HCT116 (cell line): ENCODE data around the gene GIT2.

ENCODE experiments used
- CEBPB ChIP-seq: IDR thresholded peaks from 2 replicates; pipeline ENCODE4 v1.6.1; 2012; ENCODE audit warnings: low read depth
- EZH2 ChIP-seq: fragments of 200-600 bp; sonication (generic); IDR thresholded peaks from 2 replicates; pipeline ENCODE4 v1.6.1; 2017; ENCODE audit warnings: antibody characterized with exemption, mixed run types
- EZH2phosphoT487 ChIP-seq: fragments of 200-600 bp; IDR thresholded peaks from 2 replicates; pipeline ENCODE4 v1.6.1; 2018; ENCODE audit warnings: antibody characterized with exemption, borderline replicate concordance
- FOSL1 ChIP-seq: IDR thresholded peaks from 2 replicates; pipeline ENCODE4 v1.6.1; 2012; ENCODE audit warnings: low read depth
- POLR2AphosphoS5 ChIP-seq: IDR thresholded peaks from 2 replicates; pipeline ENCODE4 v1.6.1; 2011; ENCODE audit warnings: mild to moderate bottlenecking, low read depth, low read length, moderate library complexity
- RAD21 ChIP-seq: IDR thresholded peaks from 2 replicates; pipeline ENCODE4 v1.6.1; 2012; ENCODE audit warnings: low read depth, mild to moderate bottlenecking
- SP1 ChIP-seq: IDR thresholded peaks from 2 replicates; pipeline ENCODE4 v1.6.1; 2012; ENCODE audit warnings: low read depth
- SRF ChIP-seq: IDR thresholded peaks from 2 replicates; pipeline ENCODE4 v1.6.1; 2012; ENCODE audit warnings: low read depth
- YY1 ChIP-seq: IDR thresholded peaks from 2 replicates; pipeline ENCODE4 v1.6.1; 2011; ENCODE audit warnings: low read length, low read depth, moderate library complexity, mild to moderate bottlenecking; ENCODE audit not compliant: insufficient replicate concordance; ENCODE audit errors: extremely low read depth
- TF ChIP-seq, protein P1 (sequence below), 3 experiments: fragments of 200-600 bp in 1 of 3; sonication (generic) in 1 of 3; IDR thresholded peaks in 2 of 3; conservative IDR thresholded peaks in 1 of 3; 2 replicates each; pipeline ENCODE4 v1.5.1; 2012 to 2017; ENCODE audit warnings: low read depth in 2 of 3, low read length in 2 of 3, antibody characterized with exemption in 1 of 3, borderline replicate concordance in 1 of 3, control low read depth in 1 of 3, mild to moderate bottlenecking in 1 of 3, mixed read lengths in 1 of 3, mixed run types in 1 of 3, moderate library complexity in 1 of 3; ENCODE audit not compliant: insufficient read depth in 1 of 3
- TF ChIP-seq, protein P2 (sequence below): IDR thresholded peaks from 2 replicates; pipeline ENCODE4 v1.6.1; 2012
- TF ChIP-seq, protein P3 (sequence below): IDR thresholded peaks from 2 replicates; pipeline ENCODE4 v1.6.1; 2012; ENCODE audit warnings: low read depth

DNA sequence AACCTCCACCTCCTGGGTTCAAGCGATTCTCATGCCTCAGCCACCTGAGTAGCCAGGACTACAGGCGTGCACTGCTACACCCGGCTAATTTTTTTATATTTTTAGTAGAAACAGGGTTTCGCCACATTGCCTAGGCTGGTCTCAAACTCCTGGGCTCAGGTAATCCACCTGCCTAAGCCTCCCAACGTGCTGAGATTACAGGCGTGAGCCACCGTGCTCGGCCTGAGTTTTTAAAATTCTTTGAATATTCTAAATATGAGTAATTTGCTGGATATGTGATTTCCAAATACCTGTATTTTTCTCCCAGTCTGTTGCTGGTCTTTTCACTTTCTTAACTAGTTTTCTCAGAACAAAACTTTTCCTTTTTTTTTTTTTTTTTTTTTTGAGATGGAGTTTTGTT, 27.4 kb downstream of the GIT2 start:
- TF ChIP-seq SP1, result no peak
- no peak for TF ChIP-seq SRF
- TF ChIP-seq CEBPB, result no peak
- TF ChIP-seq, protein P1, sequence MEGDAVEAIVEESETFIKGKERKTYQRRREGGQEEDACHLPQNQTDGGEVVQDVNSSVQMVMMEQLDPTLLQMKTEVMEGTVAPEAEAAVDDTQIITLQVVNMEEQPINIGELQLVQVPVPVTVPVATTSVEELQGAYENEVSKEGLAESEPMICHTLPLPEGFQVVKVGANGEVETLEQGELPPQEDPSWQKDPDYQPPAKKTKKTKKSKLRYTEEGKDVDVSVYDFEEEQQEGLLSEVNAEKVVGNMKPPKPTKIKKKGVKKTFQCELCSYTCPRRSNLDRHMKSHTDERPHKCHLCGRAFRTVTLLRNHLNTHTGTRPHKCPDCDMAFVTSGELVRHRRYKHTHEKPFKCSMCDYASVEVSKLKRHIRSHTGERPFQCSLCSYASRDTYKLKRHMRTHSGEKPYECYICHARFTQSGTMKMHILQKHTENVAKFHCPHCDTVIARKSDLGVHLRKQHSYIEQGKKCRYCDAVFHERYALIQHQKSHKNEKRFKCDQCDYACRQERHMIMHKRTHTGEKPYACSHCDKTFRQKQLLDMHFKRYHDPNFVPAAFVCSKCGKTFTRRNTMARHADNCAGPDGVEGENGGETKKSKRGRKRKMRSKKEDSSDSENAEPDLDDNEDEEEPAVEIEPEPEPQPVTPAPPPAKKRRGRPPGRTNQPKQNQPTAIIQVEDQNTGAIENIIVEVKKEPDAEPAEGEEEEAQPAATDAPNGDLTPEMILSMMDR (IDR thresholded peaks at IDR 0.05 in 2 of 3, conservative IDR thresholded peaks at IDR 0.05 in 1 of 3; ENCODE audit: borderline replicate concordance in 1 of 3, insufficient read depth in 1 of 3, low read depth in 2 of 3, low read length in 2 of 3), result no peak
- TF ChIP-seq RAD21, result no peak
- TF ChIP-seq EZH2, result no peak
- TF ChIP-seq EZH2phosphoT487, result no peak
- TF ChIP-seq FOSL1, result no peak
- TF ChIP-seq, protein P2, sequence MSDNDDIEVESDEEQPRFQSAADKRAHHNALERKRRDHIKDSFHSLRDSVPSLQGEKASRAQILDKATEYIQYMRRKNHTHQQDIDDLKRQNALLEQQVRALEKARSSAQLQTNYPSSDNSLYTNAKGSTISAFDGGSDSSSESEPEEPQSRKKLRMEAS, result no peak
- no peak for TF ChIP-seq POLR2AphosphoS5
- no peak for TF ChIP-seq YY1
- TF ChIP-seq, protein P3, sequence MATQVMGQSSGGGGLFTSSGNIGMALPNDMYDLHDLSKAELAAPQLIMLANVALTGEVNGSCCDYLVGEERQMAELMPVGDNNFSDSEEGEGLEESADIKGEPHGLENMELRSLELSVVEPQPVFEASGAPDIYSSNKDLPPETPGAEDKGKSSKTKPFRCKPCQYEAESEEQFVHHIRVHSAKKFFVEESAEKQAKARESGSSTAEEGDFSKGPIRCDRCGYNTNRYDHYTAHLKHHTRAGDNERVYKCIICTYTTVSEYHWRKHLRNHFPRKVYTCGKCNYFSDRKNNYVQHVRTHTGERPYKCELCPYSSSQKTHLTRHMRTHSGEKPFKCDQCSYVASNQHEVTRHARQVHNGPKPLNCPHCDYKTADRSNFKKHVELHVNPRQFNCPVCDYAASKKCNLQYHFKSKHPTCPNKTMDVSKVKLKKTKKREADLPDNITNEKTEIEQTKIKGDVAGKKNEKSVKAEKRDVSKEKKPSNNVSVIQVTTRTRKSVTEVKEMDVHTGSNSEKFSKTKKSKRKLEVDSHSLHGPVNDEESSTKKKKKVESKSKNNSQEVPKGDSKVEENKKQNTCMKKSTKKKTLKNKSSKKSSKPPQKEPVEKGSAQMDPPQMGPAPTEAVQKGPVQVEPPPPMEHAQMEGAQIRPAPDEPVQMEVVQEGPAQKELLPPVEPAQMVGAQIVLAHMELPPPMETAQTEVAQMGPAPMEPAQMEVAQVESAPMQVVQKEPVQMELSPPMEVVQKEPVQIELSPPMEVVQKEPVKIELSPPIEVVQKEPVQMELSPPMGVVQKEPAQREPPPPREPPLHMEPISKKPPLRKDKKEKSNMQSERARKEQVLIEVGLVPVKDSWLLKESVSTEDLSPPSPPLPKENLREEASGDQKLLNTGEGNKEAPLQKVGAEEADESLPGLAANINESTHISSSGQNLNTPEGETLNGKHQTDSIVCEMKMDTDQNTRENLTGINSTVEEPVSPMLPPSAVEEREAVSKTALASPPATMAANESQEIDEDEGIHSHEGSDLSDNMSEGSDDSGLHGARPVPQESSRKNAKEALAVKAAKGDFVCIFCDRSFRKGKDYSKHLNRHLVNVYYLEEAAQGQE, result no peak
